GM23338 (cell line): ENCODE data around the gene TMEM120B. TPM values are rescaled to one million over a fixed set of nuclear protein-coding genes. Genes with fewer than 3 reads are reported as not detected.

ENCODE experiments used
- ATAC-seq: fragments of 200-7000 bp; cut with Tn5 transposase; 3 replicates; pipeline ENCODE4 v1.9.1; 2020
- DNase-seq: peaks from one replicate; pipeline ENCODE4 v3.0.0-alpha.2; 2015; ENCODE audit warnings: low spot score
- H2AFZ ChIP-seq: fragments of 200-600 bp; sonication (generic); 2 replicates; pipeline ENCODE4 v1.8.0; 2016; ENCODE audit warnings: antibody characterized with exemption, mild to moderate bottlenecking, moderate library complexity
- H3F3A ChIP-seq: fragments of 200-600 bp; sonication (generic); replicated peaks from 2 replicates; pipeline ENCODE4 v1.8.0; 2017; ENCODE audit warnings: antibody characterized with exemption, mixed run types, low read depth
- H3K27ac ChIP-seq: fragments of 200-600 bp; sonication (generic); 2 replicates; pipeline ENCODE4 v1.6.1; 2016; ENCODE audit warnings: low read depth
- H3K27me3 ChIP-seq: fragments of 200-600 bp; sonication (generic); 2 replicates; pipeline ENCODE4 v1.8.0; 2016; ENCODE audit warnings: mild to moderate bottlenecking, mixed run types, moderate library complexity; ENCODE audit not compliant: insufficient read depth
- H3K36me3 ChIP-seq: fragments of 200-600 bp; sonication (generic); 2 replicates; pipeline ENCODE4 v1.8.0; 2016; ENCODE audit warnings: mild to moderate bottlenecking; ENCODE audit not compliant: insufficient read depth
- H3K4me1 ChIP-seq: fragments of 200-600 bp; sonication (generic); 2 replicates; pipeline ENCODE4 v1.8.0; 2016; ENCODE audit warnings: mild to moderate bottlenecking, moderate library complexity; ENCODE audit not compliant: insufficient read depth
- H3K4me2 ChIP-seq: fragments of 200-600 bp; sonication (generic); 2 replicates; pipeline ENCODE4 v1.7.1; 2017; ENCODE audit warnings: mixed run types
- H3K4me3 ChIP-seq: fragments of 200-600 bp; sonication (generic); 2 replicates; pipeline ENCODE4 v1.6.1; 2016; ENCODE audit warnings: mixed run types
- H3K79me2 ChIP-seq: fragments of 200-600 bp; sonication (generic); replicated peaks from 2 replicates; pipeline ENCODE4 v1.8.0; 2017; ENCODE audit warnings: mild to moderate bottlenecking; ENCODE audit not compliant: insufficient read depth
- H3K9me2 ChIP-seq: fragments of 200-600 bp; sonication (generic); 2 replicates; pipeline ENCODE4 v1.8.0; 2017; ENCODE audit not compliant: insufficient read depth
- H4K20me1 ChIP-seq: fragments of 200-600 bp; sonication (generic); replicated peaks from 2 replicates; pipeline ENCODE4 v1.8.0; 2017; ENCODE audit warnings: mild to moderate bottlenecking; ENCODE audit not compliant: insufficient read depth
- H3K27ac Mint-ChIP-seq: 2 replicates; pipeline ENCODE4 v1.8.0; 2020; ENCODE audit warnings: inconsistent platforms, mild to moderate bottlenecking, moderate library complexity, mixed read lengths
- H3K27me3 Mint-ChIP-seq: 3 replicates; pipeline ENCODE4 v1.8.0; 2022; ENCODE audit warnings: low read depth, mild to moderate bottlenecking, moderate library complexity, mixed read lengths, inconsistent platforms; ENCODE audit not compliant: insufficient read depth, poor library complexity
- H3K36me3 Mint-ChIP-seq: 3 replicates; pipeline ENCODE4 v1.8.0; 2021; ENCODE audit warnings: low read depth, mild to moderate bottlenecking, inconsistent platforms, moderate library complexity, mixed read lengths
- H3K4me1 Mint-ChIP-seq: 3 replicates; pipeline ENCODE4 v1.8.0; 2020; ENCODE audit warnings: mild to moderate bottlenecking, inconsistent platforms, mixed read lengths
- H3K4me3 Mint-ChIP-seq: 3 replicates; pipeline ENCODE4 v1.8.0; 2021; ENCODE audit warnings: moderate library complexity, mild to moderate bottlenecking, inconsistent platforms, mixed read lengths
- H3K9me3 Mint-ChIP-seq: 3 replicates; pipeline ENCODE4 v1.8.0; 2020; ENCODE audit warnings: moderate library complexity, mild to moderate bottlenecking, inconsistent platforms, mixed read lengths
- CREB1 ChIP-seq: fragments of 250-450 bp; sonication (Bioruptor Pico); IDR thresholded peaks from 2 replicates; pipeline ENCODE4 v1.5.0; 2020; ENCODE audit warnings: low read depth, mild to moderate bottlenecking, moderate library complexity
- CTCF ChIP-seq, 2 experiments: fragments of 200-600 bp in 1 of 2; sonication (generic) in 1 of 2; conservative IDR thresholded peaks; 2 replicates each; pipeline versions ENCODE4 v1.5.1 to v1.6.1; 2016 to 2017; ENCODE audit warnings: antibody characterized with exemption in 2 of 2, low read depth in 2 of 2, mild to moderate bottlenecking in 2 of 2, moderate library complexity in 1 of 2
- EZH2 ChIP-seq: fragments of 200-600 bp; sonication (generic); IDR thresholded peaks from one replicate; pipeline ENCODE4 v1.8.0; 2017; ENCODE audit warnings: antibody characterized with exemption, mild to moderate bottlenecking, low read depth; ENCODE audit not compliant: unreplicated experiment
- EZH2phosphoT487 ChIP-seq: fragments of 200-600 bp; sonication (generic); IDR thresholded peaks from one replicate; pipeline ENCODE4 v1.8.1; 2018; ENCODE audit warnings: antibody characterized with exemption; ENCODE audit not compliant: unreplicated experiment
- JUNB ChIP-seq: IDR thresholded peaks from one replicate; pipeline ENCODE4 v1.6.1; 2016; ENCODE audit warnings: antibody characterized with exemption; ENCODE audit not compliant: unreplicated experiment
- NANOG ChIP-seq: IDR thresholded peaks from 2 replicates; pipeline ENCODE4 v1.6.1; 2016; ENCODE audit warnings: antibody characterized with exemption, borderline replicate concordance
- POLR2AphosphoS5 ChIP-seq: IDR thresholded peaks from 2 replicates; pipeline ENCODE4 v1.6.1; 2016; ENCODE audit warnings: antibody characterized with exemption, low read depth
- STAT1 ChIP-seq: IDR thresholded peaks from one replicate; pipeline ENCODE4 v1.6.1; 2016; ENCODE audit warnings: antibody characterized with exemption; ENCODE audit not compliant: unreplicated experiment
- ZNF114 ChIP-seq: fragments of 250-450 bp; sonication (Bioruptor Pico); IDR thresholded peaks from 2 replicates; pipeline ENCODE4 v1.5.0; 2020; ENCODE audit warnings: mild to moderate bottlenecking, moderate library complexity
- ZNF331 ChIP-seq: fragments of 250-450 bp; sonication (Bioruptor Pico); IDR thresholded peaks from 2 replicates; pipeline ENCODE4 v1.5.0; 2020; ENCODE audit warnings: low read depth, mild to moderate bottlenecking, moderate library complexity
- polyA plus RNA-seq: library from polyadenylated mRNA; unstranded; fragments of >200 nt; fragmentation: Nextera tagmentation; extraction: Ambion mirVana; gene quantifications from 2 replicates; pipeline ENCODE4 v1.2.1, GENCODE V29; 2016
- total RNA-seq: library from RNA; depleted of rRNA; stranded (reverse); fragments of >200 nt; shearing (Covaris generic); gene quantifications from 2 replicates; pipeline ENCODE4 v1.2.3, GENCODE V29; 2014
- TF ChIP-seq, protein P1 (sequence below): IDR thresholded peaks from 2 replicates; pipeline ENCODE4 v1.6.1; 2016; ENCODE audit warnings: antibody characterized with exemption
- TF ChIP-seq, protein P2 (sequence below): fragments of 250-450 bp; sonication (Bioruptor Pico); IDR thresholded peaks from 2 replicates; pipeline ENCODE4 v1.5.0; 2020; ENCODE audit warnings: mild to moderate bottlenecking, moderate library complexity

Gene TMEM120B
- total and polyA plus RNA-seq, 2 experiments from 2014 or later = 15.0 to 36.0 TPM

DNA sequence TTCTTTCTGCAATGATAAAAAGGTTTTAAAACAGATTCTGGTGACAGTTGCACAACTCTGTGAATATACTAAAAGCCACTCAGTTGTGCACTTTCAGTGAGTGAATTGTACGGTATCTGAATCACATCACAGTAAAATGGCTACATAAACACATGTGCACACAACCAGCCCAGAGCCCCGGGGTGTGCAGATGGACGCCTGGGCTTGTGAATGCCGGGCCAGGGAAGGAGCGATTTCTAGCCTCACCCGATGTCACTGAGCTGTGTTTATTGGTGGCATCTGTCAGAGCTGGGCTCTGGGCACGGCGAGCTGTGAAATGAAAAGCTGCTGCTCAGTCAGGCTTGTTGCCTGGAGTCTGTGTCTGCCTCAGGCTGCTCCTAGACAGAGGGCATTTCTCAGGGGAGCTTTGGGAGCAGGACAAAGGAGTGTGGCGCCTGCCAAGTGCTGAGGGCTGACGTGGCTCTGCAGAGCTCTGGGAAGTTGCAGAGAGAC lies 55.0 kb downstream of the TMEM120B start (continued):
- TF ChIP-seq, protein P1, sequence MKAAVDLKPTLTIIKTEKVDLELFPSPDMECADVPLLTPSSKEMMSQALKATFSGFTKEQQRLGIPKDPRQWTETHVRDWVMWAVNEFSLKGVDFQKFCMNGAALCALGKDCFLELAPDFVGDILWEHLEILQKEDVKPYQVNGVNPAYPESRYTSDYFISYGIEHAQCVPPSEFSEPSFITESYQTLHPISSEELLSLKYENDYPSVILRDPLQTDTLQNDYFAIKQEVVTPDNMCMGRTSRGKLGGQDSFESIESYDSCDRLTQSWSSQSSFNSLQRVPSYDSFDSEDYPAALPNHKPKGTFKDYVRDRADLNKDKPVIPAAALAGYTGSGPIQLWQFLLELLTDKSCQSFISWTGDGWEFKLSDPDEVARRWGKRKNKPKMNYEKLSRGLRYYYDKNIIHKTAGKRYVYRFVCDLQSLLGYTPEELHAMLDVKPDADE = no peak
- TF ChIP-seq CTCF (conservative IDR thresholded peaks at IDR 0.05; ENCODE audit: low read depth in 2 of 2) (no peak), ZNF331 (no peak)

DNA sequence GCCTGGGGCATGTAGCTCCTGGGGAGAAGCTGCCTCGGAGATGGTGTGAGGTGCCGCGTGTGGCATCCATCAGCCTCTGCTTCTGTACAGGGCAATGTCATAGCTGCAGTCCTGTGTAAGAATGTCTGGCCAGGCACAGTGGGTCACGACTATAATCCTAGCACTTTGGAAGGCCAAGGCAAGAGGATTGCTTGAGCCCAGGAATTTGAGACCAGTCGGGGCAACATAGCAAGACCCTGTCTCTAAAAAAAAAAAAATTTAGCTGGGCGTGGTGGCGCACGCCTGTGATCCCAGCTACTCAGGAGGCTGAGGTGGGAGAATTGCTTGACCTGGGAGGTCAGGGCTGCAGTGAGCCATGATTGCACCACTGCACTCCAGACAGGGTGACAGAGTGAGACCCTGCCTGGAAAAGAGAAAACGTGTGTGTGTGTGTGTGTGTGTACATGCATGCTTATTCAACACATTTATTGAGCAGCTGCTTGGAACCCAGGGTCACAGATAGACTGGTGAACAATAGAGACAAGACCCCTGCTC lies 56.8 kb downstream of the TMEM120B start:
- H4K20me1 ChIP-seq = no peaks in the 10 kb centered on the region
- H3K27ac ChIP-seq = no peak overlapping the region
- no peak overlapping the region for H3K4me2 ChIP-seq
- H3K36me3 ChIP-seq = no peaks in the 10 kb centered on the region
- Mint-ChIP-seq H3K4me3 (no peak overlapping the region), H3K9me3 (no peaks in the 10 kb centered on the region), H3K36me3 (no peaks in the 10 kb centered on the region; the same call in 2 of the 3 replicates), H3K4me1 (peaks cover 16% of the 10 kb centered on the region; the same call in 2 of the 3 replicates), H3K27me3 (no peaks in the 10 kb centered on the region), H3K27ac (no peak overlapping the region)
- H3K27me3 ChIP-seq = no peaks in the 10 kb centered on the region
- no peak overlapping the region for H2AFZ ChIP-seq
- DNase-seq (no peak), ATAC-seq (no peak)
- no peaks in the 10 kb centered on the region for H3K9me2 ChIP-seq
- peaks cover 7% of the 10 kb centered on the region for H3K4me1 ChIP-seq
- no peaks in the 10 kb centered on the region for H3K79me2 ChIP-seq
- TF ChIP-seq, protein P2, sequence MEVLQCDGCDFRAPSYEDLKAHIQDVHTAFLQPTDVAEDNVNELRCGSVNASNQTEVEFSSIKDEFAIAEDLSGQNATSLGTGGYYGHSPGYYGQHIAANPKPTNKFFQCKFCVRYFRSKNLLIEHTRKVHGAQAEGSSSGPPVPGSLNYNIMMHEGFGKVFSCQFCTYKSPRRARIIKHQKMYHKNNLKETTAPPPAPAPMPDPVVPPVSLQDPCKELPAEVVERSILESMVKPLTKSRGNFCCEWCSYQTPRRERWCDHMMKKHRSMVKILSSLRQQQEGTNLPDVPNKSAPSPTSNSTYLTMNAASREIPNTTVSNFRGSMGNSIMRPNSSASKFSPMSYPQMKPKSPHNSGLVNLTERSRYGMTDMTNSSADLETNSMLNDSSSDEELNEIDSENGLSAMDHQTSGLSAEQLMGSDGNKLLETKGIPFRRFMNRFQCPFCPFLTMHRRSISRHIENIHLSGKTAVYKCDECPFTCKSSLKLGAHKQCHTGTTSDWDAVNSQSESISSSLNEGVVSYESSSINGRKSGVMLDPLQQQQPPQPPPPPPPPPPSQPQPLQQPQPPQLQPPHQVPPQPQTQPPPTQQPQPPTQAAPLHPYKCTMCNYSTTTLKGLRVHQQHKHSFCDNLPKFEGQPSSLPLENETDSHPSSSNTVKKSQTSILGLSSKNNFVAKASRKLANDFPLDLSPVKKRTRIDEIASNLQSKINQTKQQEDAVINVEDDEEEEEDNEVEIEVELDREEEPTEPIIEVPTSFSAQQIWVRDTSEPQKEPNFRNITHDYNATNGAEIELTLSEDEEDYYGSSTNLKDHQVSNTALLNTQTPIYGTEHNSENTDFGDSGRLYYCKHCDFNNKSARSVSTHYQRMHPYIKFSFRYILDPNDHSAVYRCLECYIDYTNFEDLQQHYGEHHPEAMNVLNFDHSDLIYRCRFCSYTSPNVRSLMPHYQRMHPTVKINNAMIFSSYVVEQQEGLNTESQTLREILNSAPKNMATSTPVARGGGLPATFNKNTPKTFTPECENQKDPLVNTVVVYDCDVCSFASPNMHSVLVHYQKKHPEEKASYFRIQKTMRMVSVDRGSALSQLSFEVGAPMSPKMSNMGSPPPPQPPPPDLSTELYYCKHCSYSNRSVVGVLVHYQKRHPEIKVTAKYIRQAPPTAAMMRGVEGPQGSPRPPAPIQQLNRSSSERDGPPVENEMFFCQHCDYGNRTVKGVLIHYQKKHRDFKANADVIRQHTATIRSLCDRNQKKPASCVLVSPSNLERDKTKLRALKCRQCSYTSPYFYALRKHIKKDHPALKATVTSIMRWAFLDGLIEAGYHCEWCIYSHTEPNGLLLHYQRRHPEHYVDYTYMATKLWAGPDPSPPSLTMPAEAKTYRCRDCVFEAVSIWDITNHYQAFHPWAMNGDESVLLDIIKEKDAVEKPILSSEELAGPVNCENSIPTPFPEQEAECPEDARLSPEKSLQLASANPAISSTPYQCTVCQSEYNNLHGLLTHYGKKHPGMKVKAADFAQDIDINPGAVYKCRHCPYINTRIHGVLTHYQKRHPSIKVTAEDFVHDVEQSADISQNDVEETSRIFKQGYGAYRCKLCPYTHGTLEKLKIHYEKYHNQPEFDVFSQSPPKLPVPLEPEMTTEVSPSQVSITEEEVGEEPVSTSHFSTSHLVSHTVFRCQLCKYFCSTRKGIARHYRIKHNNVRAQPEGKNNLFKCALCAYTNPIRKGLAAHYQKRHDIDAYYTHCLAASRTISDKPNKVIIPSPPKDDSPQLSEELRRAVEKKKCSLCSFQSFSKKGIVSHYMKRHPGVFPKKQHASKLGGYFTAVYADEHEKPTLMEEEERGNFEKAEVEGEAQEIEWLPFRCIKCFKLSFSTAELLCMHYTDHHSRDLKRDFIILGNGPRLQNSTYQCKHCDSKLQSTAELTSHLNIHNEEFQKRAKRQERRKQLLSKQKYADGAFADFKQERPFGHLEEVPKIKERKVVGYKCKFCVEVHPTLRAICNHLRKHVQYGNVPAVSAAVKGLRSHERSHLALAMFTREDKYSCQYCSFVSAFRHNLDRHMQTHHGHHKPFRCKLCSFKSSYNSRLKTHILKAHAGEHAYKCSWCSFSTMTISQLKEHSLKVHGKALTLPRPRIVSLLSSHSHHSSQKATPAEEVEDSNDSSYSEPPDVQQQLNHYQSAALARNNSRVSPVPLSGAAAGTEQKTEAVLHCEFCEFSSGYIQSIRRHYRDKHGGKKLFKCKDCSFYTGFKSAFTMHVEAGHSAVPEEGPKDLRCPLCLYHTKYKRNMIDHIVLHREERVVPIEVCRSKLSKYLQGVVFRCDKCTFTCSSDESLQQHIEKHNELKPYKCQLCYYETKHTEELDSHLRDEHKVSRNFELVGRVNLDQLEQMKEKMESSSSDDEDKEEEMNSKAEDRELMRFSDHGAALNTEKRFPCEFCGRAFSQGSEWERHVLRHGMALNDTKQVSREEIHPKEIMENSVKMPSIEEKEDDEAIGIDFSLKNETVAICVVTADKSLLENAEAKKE (CRISPR knock-in tag) = no peak
- TF ChIP-seq EZH2phosphoT487 = no peak
- TF ChIP-seq ZNF114 (CRISPR knock-in tag) = no peak
- TF ChIP-seq CREB1 = no peak
- TF ChIP-seq NANOG = no peak
- TF ChIP-seq JUNB = no peak
- no peak for TF ChIP-seq EZH2
- TF ChIP-seq STAT1 = no peak
- TF ChIP-seq ZNF331 = no peak
- TF ChIP-seq, protein P1 = no peak
- no peak for TF ChIP-seq CTCF (conservative IDR thresholded peaks at IDR 0.05; ENCODE audit: low read depth in 2 of 2)
- TF ChIP-seq POLR2AphosphoS5 = no peak
- no peaks in the 10 kb centered on the region; the same call in 1 of the 2 replicates for H3F3A ChIP-seq
- no peak overlapping the region for H3K4me3 ChIP-seq
